Activated CD4-positive, alpha-beta T cell treated with anti-CD3 and anti-CD28 coated beads for 48 hours (primary cell): ENCODE data around the gene AP3B1.
A peak's percentile ranks its signal among the peaks of the same experiment; 100 is the strongest.

ENCODE experiments used
- DNase-seq: peaks from one replicate; pipeline ENCODE4 v3.0.0-alpha.2; 2020

Gene AP3B1

GRCh38 chr5:78294248-78295034 lies at the start of gene AP3B1:
Gene AP3B1 (minus strand): TSS chr5:78294698. CDS start chr5:78294579, 119 bp downstream.
- DNase-seq = peak; percentile 98

GRCh38 chr5:78341440-78341839 lies 46.9 kb upstream of the AP3B1 start:
- DNase-seq = no peak

GRCh38 chr5:78339617-78340436 lies 45.3 kb upstream of the AP3B1 start:
- no peak for DNase-seq

GRCh38 chr5:78336698-78337097 lies 42.2 kb upstream of the AP3B1 start:
- DNase-seq = no peak

GRCh38 chr5:78335976-78336375 lies 41.5 kb upstream of the AP3B1 start:
- no peak for DNase-seq

- DNase-seq = no peak
These were observed 40.3 kb upstream of the AP3B1 start for GRCh38 chr5:78334811-78335210.

GRCh38 chr5:78331523-78332080 lies 37.1 kb upstream of the AP3B1 start:
- no peak for DNase-seq

GRCh38 chr5:78328585-78329173 lies 34.2 kb upstream of the AP3B1 start:
- DNase-seq = no peak

- no peak for DNase-seq
These were observed 33.4 kb upstream of the AP3B1 start for GRCh38 chr5:78327761-78328510.

GRCh38 chr5:78326930-78327329 lies 32.4 kb upstream of the AP3B1 start:
- no peak for DNase-seq

GRCh38 chr5:78323241-78323640 lies 28.7 kb upstream of the AP3B1 start:
- DNase-seq = no peak

GRCh38 chr5:78320401-78320800 lies 25.9 kb upstream of the AP3B1 start:
- DNase-seq = no peak

GRCh38 chr5:78318337-78318736 lies 23.8 kb upstream of the AP3B1 start:
- DNase-seq = no peak

GRCh38 chr5:78317515-78317914 lies 23.0 kb upstream of the AP3B1 start:
- no peak for DNase-seq

- DNase-seq = no peak
These were observed 14.2 kb upstream of the AP3B1 start for GRCh38 chr5:78308703-78309102.

- DNase-seq = no peak
These were observed 6.1 kb upstream of the AP3B1 start for GRCh38 chr5:78300464-78301045.

- peak; percentile 61 for DNase-seq
These were observed 800 bp upstream of the AP3B1 start for GRCh38 chr5:78295035-78295961.

GRCh38 chr5:78293851-78294247 lies 649 bp downstream of the AP3B1 start:
- no peak for DNase-seq

- no peak for DNase-seq
These were observed 2.8 kb downstream of the AP3B1 start for GRCh38 chr5:78291687-78292086.

- no peak for DNase-seq
These were observed 4.6 kb downstream of the AP3B1 start for GRCh38 chr5:78289911-78290310.

- DNase-seq = no peak
These were observed 6.3 kb downstream of the AP3B1 start for GRCh38 chr5:78288246-78288645.
